ENCODE data around the gene GPATCH11. TPM values are rescaled to one million over a fixed set of nuclear protein-coding genes. Genes with fewer than 3 reads are reported as not detected.

Gene GPATCH11
- polyA plus RNA-seq, 3 donors: 3.1 to 5.7 (median 3.8) TPM

GRCh38 chr2:37109523-37109922 lies 25.2 kb downstream of the GPATCH11 start:
- Histone ChIP-seq H3K79me2 (ENCODE audit: insufficient read depth, low read length) (no peaks in the 10 kb centered on the region), H3K4me3 (replicated peaks in 1 of 3; ENCODE audit: low read depth in 2 of 3, low read length in 3 of 3) (no peak overlapping the region), H3K27ac (ENCODE audit: low read depth in 1 of 2, low read length in 2 of 2) (no peak overlapping the region), H3K27me3 (ENCODE audit: control insufficient read depth in 2 of 2, insufficient read depth in 2 of 2, low read length in 2 of 2) (no peaks in the 10 kb centered on the region), H3K9ac (ENCODE audit: insufficient read depth, low read length, poor library complexity, severe bottlenecking) (no peak overlapping the region), H3K4me1 (ENCODE audit: control insufficient read depth in 1 of 2, insufficient read depth in 2 of 2, low read length in 2 of 2) (no peaks in the 10 kb centered on the region), H2AFZ (ENCODE audit: insufficient read depth, low read depth, low read length, poor library complexity, severe bottlenecking) (no peak overlapping the region), H3K9me3 (replicated peaks in 1 of 2; ENCODE audit: control insufficient read depth in 1 of 2, insufficient read depth in 1 of 2, low read length in 2 of 2) (no peaks in the 10 kb centered on the region), H3K36me3 (replicated peaks in 1 of 2; ENCODE audit: control insufficient read depth in 1 of 2, insufficient read depth in 2 of 2, low read length in 2 of 2) (peaks cover 64 to 89% of the 10 kb centered on the region in 2 donors), H4K20me1 (ENCODE audit: insufficient read depth, low read length) (no peaks in the 10 kb centered on the region), H3K4me2 (replicated peaks; ENCODE audit: extremely low read depth, low read length, poor library complexity, severe bottlenecking) (no peak overlapping the region)
- peaks cover 67 to 88% of the 10 kb centered on the region in 2 donors for H3K36me3 Mint-ChIP-seq
- no peaks in the 10 kb centered on the region for H3K4me1 Mint-ChIP-seq
- intact Hi-C loops (cut with micrococcal nuclease): no loop called here
- H3K27ac Mint-ChIP-seq: no peak overlapping the region
- H3K27me3 Mint-ChIP-seq (ENCODE audit: low read depth in 3 of 3): no peaks in the 10 kb centered on the region
- no peak overlapping the region for H3K4me3 Mint-ChIP-seq
- no peaks in the 10 kb centered on the region for H3K9me3 Mint-ChIP-seq
- TF ChIP-seq CTCF (IDR thresholded peaks at IDR 0.05): no peak
- DNase-seq: no peak
- WGBS (ENCODE audit: insufficient coverage): no CpG with 5 or more reads among the region's 4 CpGs

DNA sequence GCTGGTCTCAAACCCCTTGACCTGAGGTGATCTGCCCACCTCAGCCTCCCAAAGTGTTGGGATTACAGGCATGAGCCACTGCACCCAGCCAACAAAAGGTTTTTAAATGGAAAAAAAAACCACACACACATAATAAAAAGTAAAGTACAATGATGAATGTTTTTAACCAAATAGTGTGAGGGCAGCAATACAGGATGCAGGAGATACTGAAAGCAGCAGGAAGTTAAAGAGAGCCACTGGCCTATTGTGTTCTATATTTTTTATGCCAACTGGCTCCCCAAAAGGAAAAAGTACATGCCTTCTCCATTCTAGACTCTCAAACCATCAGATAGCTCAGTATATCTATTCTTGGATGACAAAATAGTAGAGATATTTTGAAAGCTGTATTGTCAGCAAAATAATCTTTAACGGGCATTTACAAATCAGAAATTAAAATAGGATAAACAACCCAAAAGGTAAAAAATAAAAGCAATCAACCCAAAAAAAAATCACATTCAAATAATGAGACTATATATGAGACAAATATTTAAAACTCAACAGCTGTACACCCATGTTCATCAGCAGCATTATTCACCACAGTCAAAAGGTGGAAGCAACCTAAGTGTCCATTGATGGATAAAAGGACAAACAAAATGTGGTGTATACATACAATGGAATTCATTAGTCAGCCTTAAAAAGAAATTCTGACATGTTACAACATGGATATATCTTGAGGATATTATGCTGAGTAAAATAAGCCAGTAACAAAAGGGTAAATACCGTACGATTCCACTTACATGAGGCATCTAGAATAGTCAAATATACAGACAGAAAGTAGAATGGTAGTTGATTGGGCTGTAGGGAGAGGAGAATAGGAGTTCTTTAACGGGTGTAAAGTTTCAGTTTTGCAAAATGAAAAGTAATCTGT lies 26.2 kb downstream of the GPATCH11 start:
- no peak overlapping the region for H3K27ac ChIP-seq (ENCODE audit: low read depth in 1 of 2, low read length in 2 of 2)
- Mint-ChIP-seq H3K4me1 (no peaks in the 10 kb centered on the region), H3K4me3 (no peak overlapping the region), H3K27ac (no peak overlapping the region), H3K36me3 (peaks cover 63 to 82% of the 10 kb centered on the region in 2 donors), H3K27me3 (ENCODE audit: low read depth in 3 of 3) (no peaks in the 10 kb centered on the region), H3K9me3 (no peaks in the 10 kb centered on the region)
- WGBS (ENCODE audit: insufficient coverage): no CpG with 5 or more reads among the region's 4 CpGs
- intact Hi-C loops (cut with micrococcal nuclease): no loop called here
- no peaks in the 10 kb centered on the region for H3K9me3 ChIP-seq (replicated peaks in 1 of 2; ENCODE audit: control insufficient read depth in 1 of 2, insufficient read depth in 1 of 2, low read length in 2 of 2)
- TF ChIP-seq CTCF (IDR thresholded peaks at IDR 0.05): no peak
- H3K36me3 ChIP-seq (replicated peaks in 1 of 2; ENCODE audit: control insufficient read depth in 1 of 2, insufficient read depth in 2 of 2, low read length in 2 of 2): peaks cover 61 to 88% of the 10 kb centered on the region in 2 donors
- H3K4me1 ChIP-seq (ENCODE audit: control insufficient read depth in 1 of 2, insufficient read depth in 2 of 2, low read length in 2 of 2): no peaks in the 10 kb centered on the region
- H3K27me3 ChIP-seq (ENCODE audit: control insufficient read depth in 2 of 2, insufficient read depth in 2 of 2, low read length in 2 of 2): no peaks in the 10 kb centered on the region
- no peaks in the 10 kb centered on the region for H3K79me2 ChIP-seq (ENCODE audit: insufficient read depth, low read length)
- H4K20me1 ChIP-seq (ENCODE audit: insufficient read depth, low read length): no peaks in the 10 kb centered on the region
- H3K9ac ChIP-seq (ENCODE audit: insufficient read depth, low read length, poor library complexity, severe bottlenecking): no peak overlapping the region
- H2AFZ ChIP-seq (ENCODE audit: insufficient read depth, low read depth, low read length, poor library complexity, severe bottlenecking): no peak overlapping the region
- no peak overlapping the region for H3K4me2 ChIP-seq (replicated peaks; ENCODE audit: extremely low read depth, low read length, poor library complexity, severe bottlenecking)
- no peak overlapping the region for H3K4me3 ChIP-seq (replicated peaks in 1 of 3; ENCODE audit: low read depth in 2 of 3, low read length in 3 of 3)
- DNase-seq: no peak
